Measurements from ENCODE around the gene PGAP2.

Gene PGAP2

DNA sequence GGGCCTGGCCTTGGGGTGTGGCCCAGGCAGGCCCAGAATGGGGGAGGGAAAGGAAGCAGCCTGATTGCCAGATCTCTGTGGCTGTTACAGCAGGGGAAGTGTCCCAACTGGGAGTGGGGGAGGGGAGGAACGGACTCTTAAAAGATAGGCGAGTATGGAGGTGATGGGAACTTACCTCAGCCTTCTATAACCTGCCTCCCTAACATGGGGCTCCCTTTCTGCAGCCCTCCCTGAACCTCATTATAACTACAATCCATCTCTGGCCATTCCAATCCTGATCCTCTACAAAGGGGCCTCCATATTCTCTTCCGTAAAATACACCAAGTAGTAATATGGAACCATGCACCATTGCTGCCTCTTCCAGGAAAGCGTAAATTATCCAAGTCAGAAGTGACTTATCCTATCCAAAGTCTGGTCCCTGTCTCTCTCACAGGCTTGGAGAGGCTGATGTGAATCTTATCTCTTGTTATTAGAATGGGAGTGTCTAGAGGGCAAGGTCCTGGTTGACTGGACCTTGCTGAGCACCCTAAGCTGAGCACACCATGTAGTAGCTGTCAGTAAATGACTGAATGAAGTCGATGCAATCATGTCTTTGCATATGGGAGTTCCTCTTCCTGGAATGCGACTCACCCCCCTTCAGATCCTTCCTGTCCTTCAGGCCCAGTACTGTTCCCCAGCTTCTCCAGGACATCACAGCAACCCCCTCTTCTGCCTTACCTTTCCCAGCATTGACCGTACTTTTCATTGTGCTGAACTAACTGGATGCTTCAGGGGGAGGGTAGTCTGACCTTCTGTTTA, 26.5 kb downstream of the PGAP2 start:
- FAIRE-seq, result no peak

DNA sequence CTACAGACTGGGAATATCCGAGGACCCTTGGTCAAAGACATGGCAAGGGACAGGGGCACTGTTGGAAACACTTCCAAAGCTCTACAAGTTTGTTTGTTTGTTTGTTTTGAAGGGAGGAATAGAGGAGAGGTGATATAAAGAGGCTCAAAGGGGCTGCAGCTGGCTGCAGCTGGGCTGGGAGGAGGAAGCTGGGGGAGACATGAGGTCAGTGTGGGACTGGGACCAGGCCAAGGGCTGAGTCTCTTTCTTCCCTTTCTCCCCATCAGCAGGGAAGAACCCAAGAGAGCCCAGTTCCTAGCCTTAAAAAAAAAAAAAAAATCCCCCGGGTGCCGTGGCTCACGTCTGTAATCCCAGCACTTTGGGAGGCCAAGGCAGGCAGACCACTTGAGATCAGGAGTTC, 27.4 kb downstream of the PGAP2 start:
- FAIRE-seq, result no peak

DNA sequence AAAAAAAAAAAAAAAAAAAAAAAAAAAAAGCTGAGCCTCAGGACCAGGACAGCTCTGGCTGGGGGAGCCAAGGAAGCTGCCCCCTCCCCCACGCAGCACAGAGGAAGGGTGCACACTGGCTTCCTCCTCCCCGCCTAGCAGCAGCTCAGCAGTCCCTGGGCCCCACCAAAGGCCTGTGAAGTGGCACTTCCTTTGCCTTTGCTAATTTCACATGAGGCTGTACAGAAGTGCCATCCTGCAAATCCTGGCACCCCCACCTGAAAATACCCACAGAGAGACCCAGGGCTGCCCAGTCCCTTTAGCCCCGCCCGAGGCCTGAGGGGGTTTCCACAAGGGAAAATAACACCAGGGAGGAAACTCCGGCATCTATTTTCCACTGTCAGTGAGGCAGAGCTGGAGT, 28.5 kb downstream of the PGAP2 start:
- no peak for FAIRE-seq

GRCh38 chr11:3837793-3838192, 29.4 kb downstream of the PGAP2 start:
- FAIRE-seq, result no peak

DNA sequence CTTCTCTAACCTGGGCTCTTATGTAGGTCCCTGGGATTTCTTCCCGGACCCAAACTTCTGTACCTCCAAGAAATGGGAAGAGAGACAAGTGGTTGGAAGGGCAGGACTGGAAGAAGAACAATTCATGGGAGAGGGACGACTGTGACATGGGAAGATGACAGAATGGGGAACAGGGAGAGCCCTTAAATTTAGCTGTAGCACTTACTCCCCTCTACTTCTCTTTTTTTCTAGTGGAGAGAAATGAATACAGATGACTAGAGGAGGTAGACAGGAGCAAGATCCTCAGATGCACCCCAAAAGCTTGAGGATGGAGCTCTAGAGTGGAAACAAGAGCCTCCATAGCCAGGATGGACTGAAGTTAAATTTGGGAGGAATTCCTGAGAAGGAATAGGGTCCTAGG, 30.1 kb downstream of the PGAP2 start:
- FAIRE-seq, result no peak

- FAIRE-seq, result no peak
Measured at GRCh38 chr11:3840004-3840869, 31.9 kb downstream of the PGAP2 start.

GRCh38 chr11:3840870-3841425, 32.6 kb downstream of the PGAP2 start, which contains the start of gene RHOG:
RHOG (minus strand) TSS chr11:3840959; CDS start chr11:3828138, 12,821 bp downstream.
- FAIRE-seq, result no peak

- FAIRE-seq, result no peak
Measured at GRCh38 chr11:3841426-3842350, 33.3 kb downstream of the PGAP2 start.

DNA sequence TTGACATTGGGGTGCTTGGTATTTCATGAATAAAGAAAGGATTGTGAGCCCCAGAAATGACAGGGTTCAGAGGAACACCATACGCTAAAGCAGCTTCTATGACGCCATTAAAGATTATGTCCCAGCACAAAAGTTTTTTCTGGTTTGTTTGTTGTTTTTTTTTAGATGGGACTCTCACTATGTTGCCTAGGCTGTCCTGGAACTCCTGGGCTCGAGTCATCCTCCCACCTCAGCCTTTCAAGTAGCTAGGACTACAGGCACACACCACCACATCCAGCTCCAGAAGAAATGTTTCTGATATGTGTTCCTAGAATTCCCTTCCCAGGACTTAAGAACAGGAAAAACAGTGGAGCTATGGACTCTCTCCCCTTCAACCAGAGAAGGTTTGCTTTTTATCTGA, 35.0 kb downstream of the PGAP2 start:
- no peak for FAIRE-seq

DNA sequence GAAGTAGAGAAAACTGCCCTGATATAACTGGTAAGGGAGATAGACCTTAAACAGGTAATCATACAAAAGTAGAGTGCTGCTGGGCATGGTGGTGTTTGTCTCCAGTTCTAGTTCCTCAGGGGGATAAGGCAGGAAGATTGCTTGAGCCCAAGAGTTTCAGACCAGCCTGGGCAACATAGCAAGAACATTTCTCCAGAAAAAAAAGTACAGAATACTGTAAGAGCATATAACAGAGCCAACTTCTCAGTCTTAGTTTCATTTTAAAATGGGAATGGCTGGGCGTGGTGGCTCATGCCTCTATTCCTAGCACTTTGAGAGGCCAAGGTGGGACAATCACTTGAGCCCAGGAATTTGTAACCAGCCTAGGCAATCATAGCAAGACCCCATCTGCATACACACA, 36.9 kb downstream of the PGAP2 start:
- no peak for FAIRE-seq

DNA sequence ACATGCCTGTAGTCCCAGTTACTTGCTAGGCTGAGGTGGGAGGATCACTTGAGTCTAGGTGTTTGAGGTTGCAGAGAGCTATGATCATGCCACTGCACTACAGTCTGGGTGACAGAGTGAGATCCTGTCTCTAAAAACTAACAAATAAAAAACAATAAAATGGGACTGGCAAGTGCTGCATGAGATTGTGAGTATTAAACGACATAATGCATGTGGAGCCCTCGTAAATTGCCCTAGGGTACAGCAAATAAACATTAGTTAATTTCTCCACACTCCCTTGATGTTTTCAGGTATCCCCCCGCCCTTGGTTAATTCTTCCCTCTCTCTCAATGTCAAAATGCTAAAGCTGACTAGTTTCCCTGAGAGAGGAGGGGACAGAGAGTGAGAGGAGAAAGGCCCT, 37.3 kb downstream of the PGAP2 start:
- no peak for FAIRE-seq

DNA sequence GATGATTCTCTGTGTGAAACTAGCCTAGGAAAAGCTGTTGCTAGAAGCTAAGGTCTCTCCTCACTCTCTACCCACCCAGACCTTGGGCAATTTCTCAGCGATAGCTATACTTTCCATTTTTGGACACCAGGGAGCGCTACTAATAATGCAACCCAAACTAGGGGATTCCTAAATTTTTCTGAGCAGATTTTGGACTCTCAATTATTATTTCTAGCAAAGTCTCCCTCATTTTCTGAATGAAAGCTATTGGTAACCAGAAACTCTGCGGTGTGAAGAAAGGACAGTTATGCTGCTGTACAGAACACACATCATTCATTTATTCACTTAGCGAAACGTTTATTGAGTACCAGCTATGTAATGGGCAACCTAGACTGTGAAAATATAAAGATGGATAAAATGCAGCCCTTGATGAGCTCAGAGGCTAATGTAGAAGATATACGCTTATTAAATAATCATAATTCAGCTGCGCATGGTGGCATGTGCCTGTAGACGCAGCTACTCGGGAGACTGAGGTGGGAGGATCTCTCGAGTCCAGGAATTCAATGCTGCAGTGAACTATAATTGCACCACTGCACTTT, 41.0 kb downstream of the PGAP2 start:
- peak; percentile 86 for FAIRE-seq

DNA sequence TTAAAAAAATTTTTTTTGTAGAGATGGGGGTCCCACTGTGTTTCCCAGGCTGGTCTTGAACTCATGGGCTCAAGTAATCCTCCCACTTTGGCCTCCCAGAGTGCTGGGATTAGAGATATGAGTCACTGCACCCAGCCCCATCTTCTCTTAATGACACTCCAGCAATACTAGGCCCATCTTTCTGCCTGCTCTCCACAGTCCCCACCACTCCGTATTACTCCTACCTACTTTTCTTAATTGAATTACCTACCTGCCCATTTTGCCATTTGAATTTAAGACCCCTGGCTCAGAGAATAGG, 45.1 kb downstream of the PGAP2 start:
- no peak for FAIRE-seq

- no peak for FAIRE-seq
Measured at GRCh38 chr11:3853899-3854659, 45.7 kb downstream of the PGAP2 start.

GRCh38 chr11:3854660-3854976, 46.3 kb downstream of the PGAP2 start:
- FAIRE-seq, result no peak

DNA sequence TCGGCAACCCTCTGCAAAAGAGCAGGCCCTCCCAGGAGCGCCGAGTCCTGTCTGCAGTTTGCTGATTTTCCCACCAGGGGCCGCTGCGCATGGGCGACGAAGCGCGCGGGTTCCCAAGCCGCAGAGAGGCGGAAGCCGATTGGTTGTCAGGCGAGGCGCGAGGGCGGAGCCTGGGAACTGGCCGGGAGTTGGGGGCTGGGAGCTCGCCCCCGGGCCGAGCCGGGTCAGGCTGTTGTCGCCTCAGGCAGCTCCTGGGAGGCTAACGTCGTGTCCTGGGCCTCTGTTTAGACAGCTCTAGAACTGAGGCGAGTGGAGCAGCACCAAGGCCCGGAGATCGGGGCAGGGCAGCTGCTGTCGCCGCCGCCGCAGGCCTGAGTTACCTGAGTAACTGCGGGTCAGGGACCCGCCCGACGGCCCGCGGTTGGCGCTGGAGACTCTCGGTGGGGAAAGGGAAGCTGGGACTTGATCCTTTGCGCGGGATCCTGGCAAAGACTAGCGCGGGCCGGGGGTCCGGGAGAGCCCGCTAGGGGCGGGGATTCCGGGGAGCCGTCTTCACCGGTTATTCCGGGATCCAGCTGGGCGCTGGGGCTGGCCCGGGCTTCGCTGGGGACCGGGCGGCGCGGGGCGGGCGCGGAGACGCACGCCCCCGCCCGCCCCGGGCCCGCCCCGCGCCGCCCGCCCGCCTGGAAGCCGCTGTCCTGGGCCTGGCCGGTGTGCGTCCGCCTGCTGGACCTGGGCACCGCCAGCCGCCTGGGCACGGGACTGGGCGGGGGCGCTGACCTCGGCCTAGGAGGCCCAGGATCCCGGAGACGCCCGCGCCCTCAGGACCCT, 46.8 kb downstream of the PGAP2 start, which contains the start of gene STIM1:
STIM1 (plus strand) TSS at position 688 of the 831 bp plus-strand sequence. CDS start 607 bp downstream, outside the sequence.
- no peak for FAIRE-seq

GRCh38 chr11:3855808-3856491, 47.6 kb downstream of the PGAP2 start:
- no peak for FAIRE-seq

GRCh38 chr11:3856856-3857553, 48.6 kb downstream of the PGAP2 start:
- no peak for FAIRE-seq

DNA sequence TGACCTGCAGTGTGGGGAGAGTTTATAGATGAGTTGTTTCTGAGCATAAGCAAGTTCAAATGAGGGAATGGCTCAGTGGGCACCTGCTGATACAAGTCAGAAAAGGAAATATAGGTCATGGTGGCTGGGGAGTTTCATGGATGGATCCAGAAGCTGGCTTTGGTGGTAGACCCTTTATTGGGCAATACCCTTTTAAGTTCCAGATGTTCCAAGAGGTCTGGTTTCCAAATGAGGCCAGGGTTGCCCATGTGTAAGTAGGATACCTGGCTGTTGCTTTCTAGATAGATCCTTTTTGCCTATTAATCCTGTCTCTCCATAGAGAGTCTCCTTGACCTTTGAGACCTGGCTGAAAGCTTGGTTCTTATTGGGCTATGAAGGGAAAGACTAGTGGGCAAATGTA, 49.3 kb downstream of the PGAP2 start:
- no peak for FAIRE-seq

Data from TTC549 (cell line).